ENCODE data around the gene CFAP61.

GRCh38 chr20:20371681-20372080 is 319.3 kb downstream of the CFAP61 start:
- TF ChIP-seq POLR2A (IDR thresholded peaks at IDR 0.05) (no peak), CTCF (IDR thresholded peaks at IDR 0.05) (no peak), POLR2AphosphoS5 (IDR thresholded peaks at IDR 0.05) (no peak), EP300 (IDR thresholded peaks at IDR 0.05) (no peak)

Data from suprapubic skin (tissue), 4 donors.